Fibroblast of mammary gland (primary cell): ENCODE results near the gene GINS3.

Experiments used
- DNase-seq: peaks from one replicate; pipeline ENCODE4 v3.0.0-alpha.2; 2010; ENCODE audit warnings: low read depth
- H3K4me3 ChIP-seq: 2 replicates; pipeline ENCODE4 v1.5.1; 2011; ENCODE audit warnings: low read depth, mild to moderate bottlenecking, low read length, moderate library complexity; ENCODE audit not compliant: control insufficient read depth
- TF ChIP-seq, protein P1 (sequence below): conservative IDR thresholded peaks from 2 replicates; pipeline ENCODE4 v1.5.1; 2011; ENCODE audit warnings: low read depth, low read length, inconsistent platforms; ENCODE audit not compliant: control insufficient read depth, insufficient read depth

Gene GINS3

DNA sequence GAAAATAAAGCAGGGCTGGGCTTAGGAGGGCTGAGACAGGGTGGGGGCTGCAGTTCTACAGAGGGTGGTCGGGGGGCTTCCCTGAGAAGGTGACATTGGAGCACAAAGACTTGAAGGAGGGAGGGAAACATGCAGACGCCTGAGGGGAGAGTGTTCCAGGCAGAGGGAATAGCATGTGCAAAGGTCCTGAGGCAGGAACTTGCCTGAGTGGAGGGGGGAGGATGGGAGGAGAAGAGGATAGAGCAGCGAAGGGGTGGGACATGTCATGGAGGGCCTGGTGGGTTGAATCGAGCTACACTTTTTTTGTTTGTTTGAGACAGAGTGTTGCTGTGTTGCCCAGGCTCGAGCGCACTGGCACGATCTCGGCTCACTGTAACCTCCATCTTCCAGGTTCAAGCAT lies 33.0 kb downstream of the GINS3 start:
- TF ChIP-seq, protein P1, sequence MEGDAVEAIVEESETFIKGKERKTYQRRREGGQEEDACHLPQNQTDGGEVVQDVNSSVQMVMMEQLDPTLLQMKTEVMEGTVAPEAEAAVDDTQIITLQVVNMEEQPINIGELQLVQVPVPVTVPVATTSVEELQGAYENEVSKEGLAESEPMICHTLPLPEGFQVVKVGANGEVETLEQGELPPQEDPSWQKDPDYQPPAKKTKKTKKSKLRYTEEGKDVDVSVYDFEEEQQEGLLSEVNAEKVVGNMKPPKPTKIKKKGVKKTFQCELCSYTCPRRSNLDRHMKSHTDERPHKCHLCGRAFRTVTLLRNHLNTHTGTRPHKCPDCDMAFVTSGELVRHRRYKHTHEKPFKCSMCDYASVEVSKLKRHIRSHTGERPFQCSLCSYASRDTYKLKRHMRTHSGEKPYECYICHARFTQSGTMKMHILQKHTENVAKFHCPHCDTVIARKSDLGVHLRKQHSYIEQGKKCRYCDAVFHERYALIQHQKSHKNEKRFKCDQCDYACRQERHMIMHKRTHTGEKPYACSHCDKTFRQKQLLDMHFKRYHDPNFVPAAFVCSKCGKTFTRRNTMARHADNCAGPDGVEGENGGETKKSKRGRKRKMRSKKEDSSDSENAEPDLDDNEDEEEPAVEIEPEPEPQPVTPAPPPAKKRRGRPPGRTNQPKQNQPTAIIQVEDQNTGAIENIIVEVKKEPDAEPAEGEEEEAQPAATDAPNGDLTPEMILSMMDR, result no peak
- H3K4me3 ChIP-seq, result no peak overlapping the region
- DNase-seq, result no peak

DNA sequence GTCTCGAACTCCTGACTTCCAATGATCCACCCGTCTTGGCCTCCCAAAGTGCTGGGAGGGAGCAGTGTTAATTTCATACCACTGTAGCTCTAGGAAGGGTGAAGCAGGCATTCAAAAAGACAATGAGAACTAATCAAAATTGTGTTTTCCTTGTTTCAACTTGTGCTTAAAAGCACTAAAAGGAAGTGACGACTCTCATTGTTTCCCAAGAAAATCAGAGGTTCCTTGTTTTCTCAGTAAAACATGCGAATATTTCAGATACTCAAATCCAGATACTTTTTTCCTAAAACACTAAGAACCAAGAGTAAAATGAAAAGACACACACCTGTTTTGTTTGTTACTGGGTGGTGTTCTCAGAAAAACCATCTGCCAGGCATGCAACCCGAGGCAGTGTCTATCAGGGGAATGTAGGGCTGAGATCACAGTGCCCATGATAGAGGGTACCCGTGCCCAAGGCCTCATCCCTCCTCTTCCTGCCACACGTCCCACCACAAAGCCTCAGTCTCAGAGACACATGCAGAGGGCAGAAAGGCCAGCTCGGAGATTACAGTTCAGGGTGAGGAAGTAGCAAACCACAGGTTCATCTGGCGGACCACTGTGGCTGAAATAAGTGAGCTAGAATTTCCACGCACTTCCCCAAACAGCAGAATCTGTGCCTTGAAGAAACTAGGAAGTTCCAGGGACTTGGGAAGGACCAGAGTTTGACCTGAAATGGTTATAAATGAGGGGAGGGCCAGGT lies 33.7 kb downstream of the GINS3 start:
- TF ChIP-seq, protein P1, result no peak
- H3K4me3 ChIP-seq, result no peak overlapping the region
- no peak for DNase-seq

DNA sequence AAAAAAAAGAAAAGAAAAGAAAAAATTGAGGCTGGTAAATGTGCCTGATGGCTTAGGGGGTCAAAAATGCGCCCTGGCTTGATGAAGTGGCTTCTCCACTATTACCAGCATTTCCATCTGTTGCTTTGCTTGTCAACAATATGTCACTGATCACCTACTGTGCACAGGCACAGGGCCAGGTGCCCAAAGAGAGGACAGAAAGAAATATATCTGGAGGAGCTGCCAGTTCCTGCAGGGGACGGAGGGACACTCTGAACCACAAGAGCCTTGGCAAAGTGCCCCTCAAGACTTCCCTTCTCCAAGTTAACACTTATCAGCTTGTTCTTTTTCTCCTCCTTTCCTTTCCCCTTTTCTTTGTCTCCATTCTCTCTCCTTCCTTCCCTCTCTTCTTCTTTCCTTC lies 34.7 kb downstream of the GINS3 start:
- no peak overlapping the region for H3K4me3 ChIP-seq
- TF ChIP-seq, protein P1, result no peak
- no peak for DNase-seq

DNA sequence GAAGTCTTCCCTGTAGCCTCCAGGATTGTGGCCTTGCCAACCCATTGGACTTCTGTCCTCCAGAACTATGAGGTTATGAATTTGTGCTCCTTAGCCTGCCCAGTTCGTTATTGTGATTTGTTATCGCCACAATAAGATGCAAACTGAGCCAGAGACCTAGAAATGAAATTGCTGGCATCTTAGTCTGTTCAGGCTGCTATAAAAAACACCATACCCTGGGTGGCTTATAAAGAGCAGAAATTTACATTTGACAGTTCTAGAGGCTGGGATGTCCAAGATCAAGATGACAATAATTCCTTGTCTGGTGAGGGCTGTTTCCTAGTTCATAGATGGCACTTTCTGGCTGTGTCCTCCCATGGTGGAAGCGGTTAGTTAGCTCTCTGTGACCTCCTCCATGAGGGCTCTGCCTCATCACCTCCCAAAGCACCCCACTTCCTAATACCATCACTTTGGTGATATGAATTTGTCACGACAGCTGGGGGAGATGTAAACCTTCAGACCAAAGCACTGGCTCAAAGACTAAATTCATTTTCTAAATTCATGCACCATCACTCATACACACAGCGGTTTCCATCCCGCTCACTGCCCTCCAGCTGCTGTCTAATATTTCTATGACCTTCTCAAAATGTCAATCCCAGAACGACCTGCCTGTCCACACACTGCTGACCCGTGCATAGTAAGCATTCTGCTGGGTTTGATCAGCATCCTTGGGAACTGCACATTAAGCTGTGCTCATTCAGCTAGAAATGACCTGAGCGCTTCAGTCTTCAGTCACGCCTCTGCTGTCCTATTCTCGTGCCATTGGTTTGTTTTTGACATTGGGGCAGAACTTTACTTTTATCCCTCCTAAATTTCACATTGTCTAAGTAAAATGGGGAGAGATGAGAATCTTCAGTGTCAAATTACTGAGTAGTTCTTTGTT lies 36.6 kb downstream of the GINS3 start:
- DNase-seq, result no peak
- TF ChIP-seq, protein P1, result no peak
- H3K4me3 ChIP-seq, result no peak overlapping the region

DNA sequence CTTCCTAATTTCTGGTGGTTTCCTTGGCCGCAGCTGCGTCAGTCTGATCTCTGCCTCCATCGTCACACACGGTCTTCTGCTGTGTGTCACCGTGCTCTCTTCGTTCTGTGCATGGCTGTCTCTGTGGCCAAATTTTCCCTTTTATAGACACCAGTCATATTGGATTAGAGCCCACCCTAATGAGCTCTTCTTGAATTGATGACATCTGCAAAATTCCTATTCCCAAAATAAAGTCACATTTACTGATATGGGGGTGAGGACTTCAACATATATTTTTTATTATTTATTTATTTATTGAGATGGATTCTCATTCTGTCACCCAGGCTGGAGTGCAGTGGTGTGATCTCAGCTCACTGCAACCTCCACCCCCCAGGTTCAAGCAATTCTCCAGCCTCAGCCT lies 38.4 kb downstream of the GINS3 start:
- no peak for DNase-seq
- no peak overlapping the region for H3K4me3 ChIP-seq
- TF ChIP-seq, protein P1, result no peak

DNA sequence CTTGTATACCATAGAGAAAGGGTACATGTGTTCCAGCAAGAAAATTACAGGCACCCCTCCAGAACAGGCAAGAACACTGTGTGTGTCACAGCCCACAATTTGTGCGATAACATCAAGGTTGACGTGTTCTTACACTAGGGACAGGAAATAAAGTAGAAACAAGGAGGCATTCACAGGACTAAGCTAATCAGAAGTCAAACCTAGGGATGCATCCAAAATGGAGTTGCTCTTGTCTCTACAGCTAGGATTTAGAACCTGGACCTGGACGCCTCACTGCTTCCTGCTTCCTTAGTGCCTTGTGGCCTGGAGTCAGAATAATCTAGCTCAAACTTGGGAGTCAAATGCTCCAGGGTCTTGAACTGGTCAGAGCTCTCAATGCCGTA lies 41.3 kb downstream of the GINS3 start:
- TF ChIP-seq, protein P1, result no peak
- no peak for DNase-seq
- no peak overlapping the region for H3K4me3 ChIP-seq
